Loucy (cell line): ENCODE results near the gene MAP7D2.

Source experiments
- EZH2phosphoT487 ChIP-seq: fragments of 200-600 bp; IDR thresholded peaks from 2 replicates; pipeline ENCODE4 v1.6.1; 2018; ENCODE audit warnings: antibody characterized with exemption, mild to moderate bottlenecking, moderate library complexity, borderline replicate concordance
- TF ChIP-seq, protein P1 (sequence below): fragments of 200-600 bp; sonication (generic); conservative IDR thresholded peaks from 2 replicates; pipeline ENCODE4 v1.5.1; 2014; ENCODE audit warnings: mild to moderate bottlenecking, antibody characterized with exemption, low read length

GRCh38 chrX:20151689-20152088 lies 35.0 kb upstream of the MAP7D2 start:
- TF ChIP-seq, protein P1, sequence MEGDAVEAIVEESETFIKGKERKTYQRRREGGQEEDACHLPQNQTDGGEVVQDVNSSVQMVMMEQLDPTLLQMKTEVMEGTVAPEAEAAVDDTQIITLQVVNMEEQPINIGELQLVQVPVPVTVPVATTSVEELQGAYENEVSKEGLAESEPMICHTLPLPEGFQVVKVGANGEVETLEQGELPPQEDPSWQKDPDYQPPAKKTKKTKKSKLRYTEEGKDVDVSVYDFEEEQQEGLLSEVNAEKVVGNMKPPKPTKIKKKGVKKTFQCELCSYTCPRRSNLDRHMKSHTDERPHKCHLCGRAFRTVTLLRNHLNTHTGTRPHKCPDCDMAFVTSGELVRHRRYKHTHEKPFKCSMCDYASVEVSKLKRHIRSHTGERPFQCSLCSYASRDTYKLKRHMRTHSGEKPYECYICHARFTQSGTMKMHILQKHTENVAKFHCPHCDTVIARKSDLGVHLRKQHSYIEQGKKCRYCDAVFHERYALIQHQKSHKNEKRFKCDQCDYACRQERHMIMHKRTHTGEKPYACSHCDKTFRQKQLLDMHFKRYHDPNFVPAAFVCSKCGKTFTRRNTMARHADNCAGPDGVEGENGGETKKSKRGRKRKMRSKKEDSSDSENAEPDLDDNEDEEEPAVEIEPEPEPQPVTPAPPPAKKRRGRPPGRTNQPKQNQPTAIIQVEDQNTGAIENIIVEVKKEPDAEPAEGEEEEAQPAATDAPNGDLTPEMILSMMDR = no peak
- TF ChIP-seq EZH2phosphoT487 = no peak
